Hematopoietic multipotent progenitor cell treated with erythropoietin and hydrocortisone succinate and interleukin-3 and kit ligand, for 6 days (in vitro differentiated cells): Measurements from ENCODE around the gene KRTAP2-3.

Experiments used
- DNase-seq: peaks from one replicate; pipeline ENCODE4 v3.0.0-alpha.2; 2015

Gene KRTAP2-3

GRCh38 chr17:41026715-41027471, 33.0 kb downstream of the KRTAP2-3 start, which contains the start of gene KRTAP1-5:
Gene KRTAP1-5, minus strand, starts transcription at chr17:41027208. Its CDS starts 53 bp downstream, at chr17:41027155.
- no peak for DNase-seq

- DNase-seq: no peak
Observed at GRCh38 chr17:41024697-41025096, 35.2 kb downstream of the KRTAP2-3 start.

GRCh38 chr17:41020336-41020735, 39.6 kb downstream of the KRTAP2-3 start:
- no peak for DNase-seq

- DNase-seq: no peak
Observed at GRCh38 chr17:41019415-41019814, 40.5 kb downstream of the KRTAP2-3 start.

- DNase-seq: no peak
Observed at GRCh38 chr17:41018541-41018940, 41.4 kb downstream of the KRTAP2-3 start.

- DNase-seq: no peak
Observed at GRCh38 chr17:41016578-41017215, 43.2 kb downstream of the KRTAP2-3 start.

GRCh38 chr17:41015454-41015853, 44.5 kb downstream of the KRTAP2-3 start:
- no peak for DNase-seq

GRCh38 chr17:41013606-41014005, 46.3 kb downstream of the KRTAP2-3 start:
- DNase-seq: no peak

GRCh38 chr17:41013181-41013580, 46.7 kb downstream of the KRTAP2-3 start:
- DNase-seq: no peak

GRCh38 chr17:41012326-41013120, 47.4 kb downstream of the KRTAP2-3 start:
- no peak for DNase-seq

- no peak for DNase-seq
Observed at GRCh38 chr17:41010441-41010840, 49.5 kb downstream of the KRTAP2-3 start.

GRCh38 chr17:41009936-41010335, 50.0 kb downstream of the KRTAP2-3 start:
- no peak for DNase-seq

GRCh38 chr17:41009301-41009760, 50.6 kb downstream of the KRTAP2-3 start:
- DNase-seq: no peak
